DND-41 (cell line): ENCODE measurements around the gene ATXN1.

Experiments used
- EZH2 ChIP-seq: IDR thresholded peaks from 3 replicates; pipeline ENCODE4 v1.6.1; 2012; ENCODE audit warnings: borderline replicate concordance, low read depth, mild to moderate bottlenecking, moderate library complexity, low read length, inconsistent platforms; ENCODE audit not compliant: severe bottlenecking
- TF ChIP-seq, protein P1 (sequence below): IDR thresholded peaks from 2 replicates; pipeline ENCODE4 v1.5.1; 2012; ENCODE audit warnings: borderline replicate concordance, low read length, moderate library complexity, mild to moderate bottlenecking; ENCODE audit not compliant: poor library complexity, severe bottlenecking; ENCODE audit errors: extremely low read depth

DNA sequence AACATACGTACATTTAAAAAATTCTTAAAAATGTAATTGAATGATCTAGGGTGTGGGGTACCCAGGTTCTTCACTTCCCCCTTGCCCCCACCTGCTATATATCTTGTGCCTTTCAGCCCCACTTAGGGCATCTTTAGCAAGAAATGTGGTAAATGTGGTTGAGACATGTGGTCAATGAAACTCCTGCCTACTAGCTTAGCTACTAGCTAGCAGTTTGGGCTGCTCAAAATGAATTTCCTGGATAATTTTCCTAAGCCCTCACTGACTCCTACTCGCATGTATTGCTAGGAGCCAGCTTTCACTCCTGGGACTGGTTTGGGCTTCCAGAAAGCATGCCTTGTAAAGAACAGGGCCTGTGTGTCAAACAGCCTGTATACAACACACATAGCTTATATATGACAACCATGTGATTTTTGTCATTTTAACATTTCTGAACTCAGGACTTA is 257.3 kb downstream of the ATXN1 start:
- TF ChIP-seq EZH2: no peak
- TF ChIP-seq, protein P1, sequence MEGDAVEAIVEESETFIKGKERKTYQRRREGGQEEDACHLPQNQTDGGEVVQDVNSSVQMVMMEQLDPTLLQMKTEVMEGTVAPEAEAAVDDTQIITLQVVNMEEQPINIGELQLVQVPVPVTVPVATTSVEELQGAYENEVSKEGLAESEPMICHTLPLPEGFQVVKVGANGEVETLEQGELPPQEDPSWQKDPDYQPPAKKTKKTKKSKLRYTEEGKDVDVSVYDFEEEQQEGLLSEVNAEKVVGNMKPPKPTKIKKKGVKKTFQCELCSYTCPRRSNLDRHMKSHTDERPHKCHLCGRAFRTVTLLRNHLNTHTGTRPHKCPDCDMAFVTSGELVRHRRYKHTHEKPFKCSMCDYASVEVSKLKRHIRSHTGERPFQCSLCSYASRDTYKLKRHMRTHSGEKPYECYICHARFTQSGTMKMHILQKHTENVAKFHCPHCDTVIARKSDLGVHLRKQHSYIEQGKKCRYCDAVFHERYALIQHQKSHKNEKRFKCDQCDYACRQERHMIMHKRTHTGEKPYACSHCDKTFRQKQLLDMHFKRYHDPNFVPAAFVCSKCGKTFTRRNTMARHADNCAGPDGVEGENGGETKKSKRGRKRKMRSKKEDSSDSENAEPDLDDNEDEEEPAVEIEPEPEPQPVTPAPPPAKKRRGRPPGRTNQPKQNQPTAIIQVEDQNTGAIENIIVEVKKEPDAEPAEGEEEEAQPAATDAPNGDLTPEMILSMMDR: no peak
